GM12891 (cell line): Measurements from ENCODE around the gene POLA2.

ENCODE experiments used
- POLR2A ChIP-seq: IDR thresholded peaks from 2 replicates; pipeline ENCODE4 v1.6.1; 2011; ENCODE audit warnings: low read depth, low read length, control low read depth
- POLR2AphosphoS5 ChIP-seq: IDR thresholded peaks from 2 replicates; pipeline ENCODE4 v1.6.1; 2011; ENCODE audit warnings: low read depth, low read length, control low read depth

DNA sequence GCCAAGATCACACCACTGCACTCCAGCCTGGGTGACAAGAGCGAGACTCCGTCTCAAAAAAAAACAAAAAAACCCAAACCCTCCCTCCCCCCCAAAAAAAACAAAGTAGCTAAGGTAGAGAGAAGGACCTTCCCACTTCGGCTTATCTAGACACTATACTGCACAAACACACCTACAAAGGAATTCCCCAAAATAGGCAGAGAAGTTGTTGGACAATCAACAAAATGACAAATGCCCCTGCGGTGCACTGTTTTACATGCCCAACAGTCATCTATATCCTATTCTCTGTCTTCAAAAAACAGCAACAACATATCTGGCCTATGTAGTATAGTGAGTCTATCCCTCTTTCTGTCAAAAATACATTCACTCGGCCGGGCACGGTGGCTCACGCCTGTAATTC lies 65.3 kb downstream of the POLA2 start:
- TF ChIP-seq POLR2AphosphoS5 (no peak), POLR2A (no peak)
